Jurkat, Clone E6-1 (cell line): ENCODE data around the gene TPD52L2.
A peak's percentile ranks its signal among the peaks of the same experiment; 100 is the strongest.
"Not testable (repeated sequence)": the region's sequence is repeated elsewhere in the genome, so short reads cannot be mapped to it uniquely, and the experiment has no call there.

Experiments used
- DNase-seq: peaks from one replicate; pipeline ENCODE4 v3.0.0-alpha.2; 2011; ENCODE audit warnings: low read depth, low spot score
- H3K4me3 ChIP-seq: 2 replicates; pipeline ENCODE4 v1.5.1; 2011; ENCODE audit warnings: mild to moderate bottlenecking, low read length, control low read depth, moderate library complexity

The TPD52L2 gene

DNA sequence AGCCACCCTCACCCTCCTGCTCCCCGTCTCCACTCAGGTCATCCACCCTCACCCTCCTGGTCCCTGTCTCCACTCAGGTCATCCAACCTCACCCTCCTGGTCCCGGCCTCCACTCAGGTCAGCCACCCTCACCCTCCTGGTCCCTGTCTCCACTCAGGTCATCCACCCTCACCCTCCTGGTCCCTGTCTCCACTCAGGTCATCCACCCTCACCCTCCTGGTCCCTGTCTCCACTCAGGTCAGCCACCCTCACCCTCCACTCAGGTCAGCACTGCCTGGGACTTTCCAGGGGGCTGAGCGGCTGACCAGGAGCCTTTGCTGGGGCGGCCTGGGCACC, 11.4 kb upstream of the TPD52L2 start:
- H3K4me3 ChIP-seq, DNase-seq: not testable (repeated sequence)

DNA sequence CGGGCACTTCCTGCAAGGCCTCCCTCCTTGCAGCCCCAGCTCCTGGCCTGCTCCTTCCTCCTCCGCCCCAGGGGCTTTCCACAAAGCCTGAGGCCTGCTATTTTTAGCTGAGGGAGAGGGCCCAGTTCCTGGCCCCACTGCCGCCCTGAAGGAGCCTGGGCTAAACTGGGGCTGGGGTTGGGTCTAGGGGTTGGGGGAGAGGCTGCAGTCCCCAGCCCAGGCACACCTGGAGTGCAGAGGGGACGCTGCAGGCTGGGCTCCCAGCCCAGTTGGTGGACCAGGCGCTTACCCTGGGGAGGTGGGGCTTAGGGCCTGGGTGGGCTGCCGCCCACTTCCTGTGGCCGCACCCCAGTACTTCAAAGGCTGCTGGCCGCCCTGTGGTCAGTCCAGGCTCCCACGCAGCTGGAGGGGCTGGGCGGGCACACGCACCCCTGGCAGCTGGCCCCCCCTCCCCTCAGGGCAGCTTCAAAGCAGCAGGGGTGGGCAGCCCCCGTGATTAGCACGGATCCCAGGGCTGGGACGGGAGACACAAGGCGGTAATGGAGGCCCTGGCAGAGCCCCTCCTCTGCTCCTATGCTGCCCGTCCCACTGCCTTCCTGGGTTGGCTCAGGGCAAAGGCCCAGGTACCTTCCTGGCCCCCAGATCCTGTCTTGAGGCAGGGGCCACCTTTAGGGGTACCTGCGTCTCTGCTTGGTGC, 10.9 kb upstream of the TPD52L2 start:
- no peak for DNase-seq
- H3K4me3 ChIP-seq: no peak overlapping the region

DNA sequence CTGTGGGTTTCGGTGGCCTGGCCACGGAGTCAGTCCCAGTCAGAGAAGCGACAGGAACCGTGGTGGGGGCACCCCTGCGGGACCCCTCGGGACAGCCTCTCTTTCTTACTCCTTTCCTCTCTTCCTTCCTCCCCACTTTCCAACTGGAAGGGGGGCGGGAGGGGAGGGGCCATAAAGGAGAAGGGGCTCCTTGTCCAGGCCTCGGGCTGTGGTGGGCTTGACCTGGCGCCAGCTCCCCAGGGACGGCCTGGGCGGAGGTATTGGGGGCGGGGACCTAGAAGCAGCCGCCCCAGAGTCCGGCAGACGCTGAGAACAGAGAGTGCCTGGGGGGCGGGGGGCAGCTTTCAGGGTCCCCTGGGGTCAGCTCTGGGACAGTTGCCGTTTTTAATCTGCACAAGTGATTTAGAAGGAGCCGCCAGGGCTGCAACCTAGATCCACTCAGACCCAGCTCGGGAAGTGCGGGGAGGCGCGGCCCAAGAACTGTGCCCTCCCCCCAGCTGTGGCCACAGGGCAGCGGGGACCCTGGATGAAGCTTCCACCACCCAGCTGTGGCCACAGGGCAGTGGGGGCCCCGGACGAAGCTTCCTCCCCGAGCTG, 10.2 kb upstream of the TPD52L2 start:
- DNase-seq: no peak

DNA sequence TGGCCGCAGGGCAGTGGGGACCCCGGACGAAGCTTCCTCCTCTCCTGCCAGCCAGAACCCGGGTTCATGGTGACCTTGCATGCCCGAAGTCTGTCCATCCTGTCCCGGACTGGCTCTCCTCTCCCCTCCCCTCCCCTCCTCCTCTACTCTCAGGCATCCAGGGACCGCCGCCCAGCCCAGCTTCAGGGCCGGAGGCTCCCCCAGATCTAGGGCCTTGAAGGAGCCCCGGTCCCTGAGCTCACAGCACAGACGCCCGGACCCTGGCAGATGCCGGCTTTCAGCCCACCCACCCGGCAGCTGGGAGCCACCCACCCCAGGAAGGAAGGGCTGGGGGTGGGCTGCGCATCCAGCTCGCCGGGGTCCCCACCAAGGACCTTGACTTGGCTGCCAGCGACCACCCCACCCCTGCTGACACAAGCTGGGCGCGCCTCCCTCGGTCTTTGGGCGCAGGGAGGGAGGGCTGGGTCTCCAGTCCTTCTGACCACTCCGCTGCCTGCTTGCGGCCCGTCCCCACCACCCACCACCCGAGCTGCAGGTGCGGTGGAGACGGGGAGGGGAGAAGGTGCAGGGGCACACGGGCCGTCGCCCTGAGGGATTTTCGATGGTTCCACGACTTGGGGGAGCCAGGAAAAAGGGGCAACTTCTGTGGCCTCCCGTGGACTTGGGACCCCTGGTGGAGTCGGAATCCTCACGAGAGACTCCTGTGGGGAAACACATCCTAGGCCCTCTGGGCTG, 9.5 kb upstream of the TPD52L2 start:
- DNase-seq: no peak
- no peak overlapping the region for H3K4me3 ChIP-seq

More for the DNA sequence above, 10.2 kb upstream of the TPD52L2 start:
- no peak overlapping the region for H3K4me3 ChIP-seq

DNA sequence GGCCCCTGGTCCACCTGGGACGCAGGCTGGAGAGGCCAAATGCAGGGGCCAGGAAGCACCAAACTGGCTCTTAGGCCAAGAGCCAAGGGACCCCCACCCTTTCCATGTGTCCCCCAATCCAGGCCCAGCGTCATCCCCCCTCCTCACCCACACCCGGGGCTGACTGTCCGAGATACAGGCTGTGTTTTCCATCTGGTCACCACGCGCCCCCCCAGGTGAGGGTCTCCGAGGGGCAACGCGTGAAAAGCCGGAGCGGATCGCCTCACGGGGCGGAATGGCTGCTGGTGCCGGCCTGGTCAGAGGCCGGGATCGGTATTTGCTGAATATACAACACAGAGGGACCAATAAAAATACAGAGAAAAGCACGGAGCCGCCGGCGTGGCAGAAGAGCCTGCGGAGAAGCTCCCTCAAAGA, 9.0 kb upstream of the TPD52L2 start:
- H3K4me3 ChIP-seq: no peak overlapping the region
- no peak for DNase-seq

DNA sequence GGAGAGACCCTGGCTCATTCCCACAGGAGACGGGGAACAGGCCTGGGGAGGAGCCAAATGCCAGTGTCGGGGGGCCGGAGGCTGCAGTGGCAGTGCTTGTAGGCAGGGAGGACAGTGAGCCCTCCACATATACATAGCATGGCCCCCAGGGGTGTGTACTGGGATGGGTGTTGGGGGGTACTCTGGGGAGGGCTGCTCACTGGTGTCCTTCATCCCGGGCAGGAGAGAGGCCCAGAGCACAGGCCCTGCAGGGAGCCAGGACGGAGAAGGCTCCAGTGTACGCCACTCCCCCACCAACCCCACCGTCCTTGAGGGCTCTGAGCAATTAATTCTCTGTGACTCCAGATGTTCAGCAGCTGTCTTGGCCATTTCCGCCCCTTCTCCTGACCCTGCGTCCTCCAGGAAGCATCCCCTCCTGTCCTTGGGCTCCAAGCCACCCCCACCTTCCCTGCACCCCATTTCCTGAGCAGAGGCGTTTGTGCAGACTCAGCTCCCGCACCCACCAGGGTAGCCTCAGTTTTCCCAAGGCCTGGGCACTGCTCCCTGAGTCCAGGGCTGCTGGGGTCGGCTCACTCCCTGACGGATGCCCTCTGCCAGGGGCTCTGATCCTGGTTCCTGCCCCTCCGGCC, 7.2 kb upstream of the TPD52L2 start:
- no peak for DNase-seq
- H3K4me3 ChIP-seq: no peak overlapping the region

DNA sequence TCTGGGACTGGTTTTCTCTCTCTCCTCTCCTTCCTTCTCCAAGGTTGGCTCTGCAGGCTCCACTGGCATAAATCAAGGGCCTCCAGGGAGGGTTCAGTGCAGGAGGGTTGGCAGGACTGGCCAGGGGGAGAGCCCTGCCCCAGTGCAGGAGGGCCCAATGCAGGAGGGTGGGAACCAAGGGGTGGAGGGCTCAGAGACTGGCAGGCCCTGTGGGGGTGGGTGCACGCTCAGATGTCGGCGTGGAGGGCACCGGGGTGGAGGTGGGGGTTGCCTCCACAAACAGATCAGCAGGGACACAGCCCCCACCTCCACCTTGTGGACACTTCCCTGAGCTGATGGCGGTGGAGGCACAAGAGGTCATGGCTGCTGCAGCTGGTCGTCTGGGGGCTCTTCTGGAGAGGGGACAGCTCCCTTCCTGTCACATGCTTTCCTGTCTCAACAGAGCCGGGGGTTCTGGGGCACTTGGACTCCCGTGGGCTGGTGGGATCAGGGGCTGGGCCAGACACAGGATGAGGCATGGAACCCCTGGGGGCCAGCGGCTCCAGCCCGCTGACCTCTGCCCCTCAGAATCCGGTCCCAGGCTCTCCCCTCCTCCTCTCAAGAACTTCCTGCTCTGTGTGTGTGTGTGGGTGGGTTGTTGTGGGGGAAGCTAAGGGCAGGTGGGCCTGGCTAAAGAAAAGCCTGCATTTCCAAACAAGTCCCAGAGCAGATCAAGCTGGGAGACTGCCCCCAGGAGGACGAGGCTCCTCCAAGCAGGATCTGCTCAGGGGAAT, 6.5 kb upstream of the TPD52L2 start:
- H3K4me3 ChIP-seq: no peak overlapping the region
- no peak for DNase-seq

DNA sequence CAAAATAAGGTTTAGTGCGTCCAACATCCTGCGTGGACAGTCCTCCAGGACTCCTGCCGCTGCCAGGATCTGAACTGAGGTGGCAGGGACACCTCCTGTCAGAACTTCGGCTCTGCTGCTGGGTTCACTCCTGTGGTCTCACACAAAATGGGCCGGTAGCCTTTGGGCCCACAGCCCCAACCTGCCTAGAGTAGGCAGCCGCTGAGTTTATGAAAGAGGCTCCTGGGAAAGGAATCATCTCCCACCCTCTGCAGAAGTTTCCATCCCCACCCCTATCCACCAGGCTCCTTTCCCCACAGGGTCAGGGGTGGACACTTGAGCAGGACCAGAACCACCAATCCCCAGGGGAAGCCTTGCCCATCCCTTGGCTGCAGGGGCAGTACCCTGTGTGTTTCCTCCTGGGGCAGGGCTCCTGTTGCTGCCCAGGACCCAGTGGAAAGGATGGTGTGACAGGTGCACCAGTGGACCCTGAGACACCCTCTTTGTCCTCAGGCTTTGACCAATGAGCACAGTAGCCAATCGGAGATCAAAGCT, 5.8 kb upstream of the TPD52L2 start:
- H3K4me3 ChIP-seq: no peak overlapping the region
- no peak for DNase-seq

DNA sequence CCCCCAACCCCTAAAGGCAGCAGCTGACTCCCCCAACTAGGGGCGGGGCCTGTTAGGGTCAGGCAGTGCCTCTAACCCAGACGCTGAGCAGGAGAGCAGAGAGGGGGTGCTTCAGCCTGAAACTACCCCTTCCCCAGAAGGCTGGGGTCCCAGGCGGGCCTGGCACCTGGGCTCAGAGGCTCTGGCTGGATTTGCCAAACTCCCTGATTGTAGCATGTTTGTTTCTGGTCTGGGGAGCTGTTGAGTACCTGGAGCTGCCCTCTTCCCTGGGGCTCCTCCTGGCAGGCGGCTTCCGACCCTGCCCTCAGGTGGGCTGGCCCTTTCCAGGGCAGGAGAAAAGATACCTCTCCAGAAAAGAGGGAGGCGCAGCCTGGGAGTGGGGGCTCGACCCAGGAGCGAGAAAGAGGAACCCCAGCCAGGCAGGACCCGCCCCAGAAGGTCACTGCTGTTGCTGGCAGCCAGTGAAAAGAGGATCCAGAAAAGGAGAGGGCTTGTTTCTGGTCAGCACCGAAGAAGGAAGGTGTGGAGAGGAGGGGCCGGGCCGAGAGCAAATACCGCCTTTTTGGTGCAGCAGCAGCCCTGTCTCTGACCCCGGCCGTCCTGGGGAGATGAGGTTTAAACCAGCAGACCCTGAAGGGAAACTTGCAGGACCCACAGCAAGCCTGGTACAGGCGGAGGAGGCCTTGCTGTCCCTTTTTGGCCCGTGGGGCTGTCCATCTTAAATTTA, 4.6 kb upstream of the TPD52L2 start:
- no peak for DNase-seq
- H3K4me3 ChIP-seq: no peak overlapping the region

DNA sequence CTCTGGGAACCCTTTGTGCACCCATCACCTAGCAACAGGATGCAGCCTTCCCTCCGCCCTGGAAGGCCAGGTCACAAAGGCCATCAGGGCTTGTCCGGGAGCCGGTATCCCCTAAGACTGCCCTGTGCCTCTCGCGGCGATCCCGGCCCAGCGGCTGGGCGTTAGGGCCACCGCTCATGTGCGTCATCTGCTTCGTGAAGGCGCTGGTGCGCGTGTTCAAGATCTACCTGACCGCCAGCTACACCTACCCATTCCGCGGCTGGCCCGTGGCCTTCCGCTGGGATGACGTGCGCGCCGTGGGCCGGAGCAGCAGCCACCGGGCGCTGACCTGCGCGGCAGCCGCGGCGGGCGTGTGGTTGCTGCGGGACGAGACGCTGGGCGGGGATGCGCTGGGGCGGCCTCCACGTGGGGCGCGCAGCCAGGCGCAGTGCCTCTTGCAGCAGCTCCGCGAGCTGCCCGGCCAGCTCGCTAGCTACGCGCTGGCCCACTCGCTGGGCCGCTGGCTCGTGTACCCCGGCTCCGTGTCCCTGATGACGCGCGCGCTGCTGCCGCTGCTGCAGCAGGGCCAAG, 3.6 kb upstream of the TPD52L2 start, which contains the start of gene ABHD16B:
ABHD16B (plus strand) TSS at position 134 of the 570 bp plus-strand sequence; CDS start at position 177, 43 bp downstream.
- no peak within 1 kb of the TSS for H3K4me3 ChIP-seq
- DNase-seq: no peak

DNA sequence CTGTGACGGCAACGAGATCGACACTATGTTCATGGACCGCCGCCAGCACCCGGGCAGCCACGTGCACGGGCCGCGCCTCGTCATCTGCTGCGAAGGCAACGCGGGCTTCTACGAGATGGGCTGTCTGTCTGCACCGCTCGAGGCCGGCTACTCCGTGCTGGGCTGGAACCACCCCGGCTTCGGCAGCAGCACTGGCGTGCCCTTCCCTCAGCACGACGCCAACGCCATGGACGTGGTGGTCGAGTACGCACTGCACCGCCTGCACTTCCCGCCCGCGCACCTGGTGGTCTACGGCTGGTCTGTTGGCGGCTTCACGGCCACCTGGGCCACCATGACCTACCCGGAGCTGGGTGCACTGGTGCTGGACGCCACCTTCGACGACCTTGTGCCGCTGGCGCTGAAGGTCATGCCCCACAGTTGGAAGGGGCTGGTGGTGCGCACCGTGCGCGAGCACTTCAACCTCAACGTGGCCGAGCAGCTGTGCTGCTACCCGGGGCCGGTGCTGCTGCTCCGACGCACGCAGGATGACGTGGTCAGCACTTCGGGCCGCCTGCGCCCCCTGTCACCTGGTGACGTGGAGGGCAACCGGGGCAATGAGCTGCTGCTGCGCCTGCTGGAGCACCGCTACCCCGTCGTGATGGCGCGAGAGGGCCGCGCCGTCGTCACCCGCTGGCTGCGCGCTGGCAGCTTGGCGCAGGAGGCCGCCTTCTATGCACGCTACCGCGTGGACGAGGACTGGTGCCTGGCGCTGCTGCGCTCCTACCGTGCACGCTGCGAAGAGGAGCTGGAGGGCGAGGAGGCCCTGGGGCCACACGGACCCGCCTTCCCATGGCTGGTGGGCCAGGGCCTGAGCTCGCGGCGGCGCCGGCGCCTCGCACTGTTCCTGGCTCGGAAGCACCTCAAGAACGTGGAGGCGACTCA, 2.8 kb upstream of the TPD52L2 start:
- DNase-seq: no peak
- no peak overlapping the region for H3K4me3 ChIP-seq

DNA sequence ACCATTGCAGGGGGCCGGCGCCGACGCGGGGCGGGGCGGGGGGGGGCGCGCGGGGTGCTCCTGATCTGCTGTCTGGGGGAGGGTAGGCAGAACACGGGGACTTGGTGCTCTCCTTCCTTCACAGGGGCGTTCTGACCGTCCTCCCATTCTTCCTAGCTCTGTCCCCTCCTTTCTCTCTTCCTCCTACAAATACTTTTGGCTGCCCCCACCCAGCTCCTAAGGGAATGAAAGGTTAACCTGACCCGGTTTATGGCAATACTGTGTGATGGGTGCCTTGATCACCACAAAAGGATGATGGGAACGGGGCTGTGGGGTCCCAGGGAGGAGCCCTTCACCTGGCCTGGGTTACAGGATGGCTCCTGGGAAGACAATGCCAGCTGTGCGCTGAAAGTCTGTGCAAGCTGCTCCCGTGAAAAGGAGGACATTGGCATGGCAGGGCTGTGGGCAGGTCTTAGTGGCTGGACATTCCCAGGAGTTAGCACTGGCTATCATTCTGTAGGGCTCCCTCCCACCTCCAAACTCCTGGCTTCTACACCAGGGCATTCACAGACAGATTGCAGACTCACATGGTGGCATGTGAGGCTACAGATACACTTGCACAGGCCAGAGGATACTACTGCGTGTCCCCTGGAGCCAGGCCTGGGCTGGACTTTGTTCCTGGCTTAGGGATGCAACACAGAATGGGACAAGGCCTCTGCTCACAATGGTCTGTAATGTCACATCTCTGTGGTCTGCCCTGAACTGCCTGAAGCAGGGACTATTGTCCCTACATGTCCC, 1.9 kb upstream of the TPD52L2 start:
- no peak for DNase-seq
- peak overlapping the region; percentile 90 for H3K4me3 ChIP-seq

DNA sequence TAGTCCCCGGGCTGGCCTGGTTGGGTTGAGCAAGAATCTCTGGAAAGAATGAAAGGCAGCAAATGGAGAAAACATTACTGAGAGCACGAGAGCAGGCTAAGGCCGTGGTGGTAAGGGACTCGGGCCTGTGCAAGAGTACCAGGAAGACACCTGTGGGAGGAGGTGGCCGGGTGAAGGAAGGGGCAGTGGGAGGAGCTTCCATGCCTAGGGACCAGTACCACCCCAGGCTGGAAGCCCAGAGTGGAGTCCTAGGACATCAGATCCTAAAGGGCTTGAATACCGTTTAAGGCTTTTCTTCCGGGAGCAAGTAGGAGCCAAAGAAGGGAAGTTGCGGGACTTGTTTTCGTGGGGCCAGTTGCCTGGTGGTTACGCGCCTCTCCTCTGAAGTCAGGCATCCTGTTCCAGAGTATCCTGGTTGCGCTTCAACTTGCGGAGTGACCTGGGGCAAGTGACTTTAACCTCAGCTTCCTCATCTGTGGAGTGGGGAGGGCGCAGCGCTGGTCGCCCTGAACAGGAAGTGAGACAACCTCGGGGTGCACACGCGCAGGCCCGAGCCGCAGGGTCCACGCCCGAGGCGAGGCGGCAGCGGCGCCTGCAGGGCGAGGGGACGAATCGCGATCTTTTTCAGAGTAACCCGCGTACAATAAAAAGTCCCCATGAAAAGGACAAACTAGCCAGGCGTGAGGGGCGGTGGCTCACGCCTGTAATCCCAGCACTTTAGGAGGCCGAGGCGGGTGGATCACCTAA, 1.1 kb upstream of the TPD52L2 start:
- peak; percentile 79 for DNase-seq
- peak overlapping the region; percentile 90 for H3K4me3 ChIP-seq

DNA sequence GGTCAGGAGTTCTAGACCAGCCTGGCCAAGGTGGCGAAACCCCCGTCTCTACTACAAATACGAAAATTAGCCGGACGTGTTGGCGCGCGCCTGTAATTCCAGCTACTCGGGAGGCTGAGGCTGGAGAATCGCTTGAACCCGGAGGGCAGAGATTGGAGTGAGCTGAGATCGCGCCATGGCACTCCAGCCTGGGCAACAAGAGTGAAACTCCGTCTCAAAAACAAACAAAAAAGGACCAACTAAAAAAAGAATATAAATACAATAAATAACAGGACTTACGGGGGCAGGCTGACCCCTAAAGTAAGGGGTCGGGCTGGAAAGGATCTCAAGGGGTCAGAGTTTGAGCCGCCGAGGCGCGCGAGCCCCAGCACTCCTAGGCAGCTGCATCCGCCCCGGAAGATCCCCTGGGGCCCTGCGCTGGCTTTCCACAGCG, 509 bp upstream of the TPD52L2 start:
- H3K4me3 ChIP-seq: peak overlapping the region; percentile 90
- DNase-seq: no peak

DNA sequence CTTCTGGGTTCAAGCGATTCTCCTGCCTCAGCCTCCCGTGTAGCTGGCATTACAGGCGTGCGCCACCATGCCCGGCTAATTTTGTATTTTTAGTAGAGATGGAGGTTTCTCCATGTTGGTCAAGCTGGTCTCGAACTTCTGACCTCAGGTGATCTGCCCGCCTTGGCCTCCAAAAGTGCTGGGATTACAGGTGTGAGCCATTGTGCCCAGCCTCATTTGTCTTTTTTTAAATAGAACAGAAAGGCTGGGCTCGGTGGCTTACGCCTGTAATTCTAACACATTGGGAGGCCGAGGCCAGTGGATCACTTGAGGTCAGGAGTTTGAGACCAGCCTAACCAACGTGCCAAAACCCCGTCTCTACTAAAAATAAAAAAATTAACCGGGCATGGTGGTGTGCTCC, 2.0 kb downstream of the TPD52L2 start:
- H3K4me3 ChIP-seq, DNase-seq: not testable (repeated sequence)

DNA sequence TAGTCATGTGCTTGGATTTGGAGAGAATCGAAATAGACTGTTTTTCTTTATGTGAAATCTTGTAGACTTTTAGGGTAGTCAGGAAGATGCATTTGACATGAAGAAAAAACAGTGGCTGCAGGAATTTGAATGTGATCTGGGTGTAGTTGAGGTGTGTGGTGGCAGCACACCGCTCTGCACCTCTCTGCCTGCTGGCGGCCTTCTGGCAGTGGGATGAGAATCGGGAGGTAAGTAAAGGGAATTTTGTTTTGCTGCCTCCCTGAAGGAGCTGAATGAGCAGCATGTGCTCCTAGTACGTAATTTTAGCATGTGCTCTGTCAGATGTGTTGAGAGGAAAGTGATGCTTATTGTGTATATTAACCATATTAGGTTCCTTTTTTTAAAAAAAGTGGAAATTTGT, 3.2 kb downstream of the TPD52L2 start:
- DNase-seq: no peak

More for the DNA sequence above, 3.2 kb downstream of the TPD52L2 start:
- H3K4me3 ChIP-seq: no peak overlapping the region
